Naive thymus-derived CD8-positive, alpha-beta T cell (primary cell): ENCODE data around the gene RANBP3. TPM values are rescaled to one million over a fixed set of nuclear protein-coding genes. Genes with fewer than 3 reads are reported as not detected.
"Not testable (repeated sequence)": the region's sequence is repeated elsewhere in the genome, so short reads cannot be mapped to it uniquely, and the experiment has no call there.

Experiments used
- ATAC-seq, 2 donors: fragments of 150-1000 bp; cut with Tn5 transposase in 1 of 2; sonication (Bioruptor Pico), chemical (Tn5 transposase) in 1 of 2; 1 replicate in 1 of 2; 2 replicates in 1 of 2; pipeline ENCODE4 v1.10.0; 2021; ENCODE audit warnings: mild to moderate bottlenecking in 2 of 2, moderate library complexity in 2 of 2
- POLR2A ChIA-PET: fragments of 350-600 bp; sonication (Branson Sonifier 250); formaldehyde crosslinking; loops from one replicate; lab custom pipeline; 2021; ENCODE audit warnings: antibody characterized with exemption; lab: Charles Lee
- DNase-seq, 10 donors: peaks; one replicate each; pipeline versions ENCODE4 v3.0.0 to v3.0.0-alpha.2; 2020 to 2022
- H3K27ac Mint-ChIP-seq, 10 donors: one replicate each; pipeline ENCODE4 v1.8.0; 2020 to 2022; ENCODE audit warnings: mild to moderate bottlenecking in 10 of 10, mixed read lengths in 10 of 10, moderate library complexity in 4 of 10, inconsistent platforms in 1 of 10
- H3K27me3 Mint-ChIP-seq, 5 donors: one replicate each; pipeline ENCODE4 v1.8.0; 2021 to 2022; ENCODE audit warnings: mixed read lengths in 5 of 5
- H3K36me3 Mint-ChIP-seq, 3 donors: one replicate each; pipeline ENCODE4 v1.8.0; 2020 to 2022; ENCODE audit warnings: mixed read lengths in 3 of 3, mild to moderate bottlenecking in 2 of 3, inconsistent platforms in 1 of 3
- H3K4me1 Mint-ChIP-seq, 4 donors: one replicate each; pipeline ENCODE4 v1.8.0; 2021 to 2022; ENCODE audit warnings: mixed read lengths in 4 of 4
- H3K4me3 Mint-ChIP-seq, 10 donors: one replicate each; pipeline ENCODE4 v1.8.0; 2020 to 2022; ENCODE audit warnings: mild to moderate bottlenecking in 10 of 10, mixed read lengths in 10 of 10, moderate library complexity in 6 of 10, inconsistent platforms in 1 of 10
- H3K9me3 Mint-ChIP-seq, 9 donors: one replicate each; pipeline ENCODE4 v1.8.0; 2020 to 2022; ENCODE audit warnings: mixed read lengths in 9 of 9, mild to moderate bottlenecking in 3 of 9, inconsistent platforms in 1 of 9, moderate library complexity in 1 of 9
- polyA plus RNA-seq, 3 donors: library from polyadenylated mRNA; unstranded; fragments of 300-500 nt; fragmentation: Illumina TruSeq; gene quantifications; one replicate each; pipeline ENCODE4 v1.2.3, GENCODE V29; 2021
- total RNA-seq, 8 experiments: library from RNA in 2 of 8; stranded (reverse) in 2 of 8; gene quantifications; one replicate each; pipeline ENCODE4 v1.2.3 and lab custom pipeline; 2021 to 2026

RANBP3 gene
- total and polyA plus RNA-seq, 5 experiments from 2014 or later: 7.7 to 145 (median 13.0) TPM

- Mint-ChIP-seq H3K27me3 (peaks cover 0 to 4% (median 0%) of the 10 kb centered on the region in 5 donors), H3K36me3 (no peaks in the 10 kb centered on the region), H3K27ac (no peak overlapping the region), H3K9me3 (no peaks in the 10 kb centered on the region), H3K4me1 (peaks cover 3 to 25% (median 8%) of the 10 kb centered on the region in 4 donors), H3K4me3 (no peak overlapping the region)
- POLR2A ChIA-PET: no interaction called here
- ATAC-seq: no peak
- no peak for DNase-seq
These were observed 40.8 kb upstream of the RANBP3 start for GRCh38 chr19:6018786-6019185.

GRCh38 chr19:6017576-6017975, 39.6 kb upstream of the RANBP3 start:
- no peak for ATAC-seq
- Mint-ChIP-seq H3K36me3 (peaks cover 0 to 4% (median 0%) of the 10 kb centered on the region in 3 donors), H3K27me3 (peaks cover 0 to 4% (median 0%) of the 10 kb centered on the region in 5 donors), H3K9me3 (no peaks in the 10 kb centered on the region), H3K4me3 (no peak overlapping the region), H3K4me1 (peaks cover 3 to 24% (median 8%) of the 10 kb centered on the region in 4 donors), H3K27ac (peak overlapping the region in 1 of 10 donors; percentile 84)
- DNase-seq: no peak
- POLR2A ChIA-PET: no interaction called here

GRCh38 chr19:6015841-6016545, 38.1 kb upstream of the RANBP3 start:
- Mint-ChIP-seq H3K27me3 (no peaks in the 10 kb centered on the region), H3K36me3 (peaks cover 0 to 4% (median 0%) of the 10 kb centered on the region in 3 donors), H3K9me3 (no peaks in the 10 kb centered on the region), H3K4me3 (no peak overlapping the region), H3K27ac (no peak overlapping the region), H3K4me1 (peaks cover 0 to 9% (median 4%) of the 10 kb centered on the region in 4 donors)
- ATAC-seq (no peak), DNase-seq (no peak)
- POLR2A ChIA-PET: no interaction called here

GRCh38 chr19:6014551-6015135, 36.7 kb upstream of the RANBP3 start:
- H3K9me3 Mint-ChIP-seq: no peaks in the 10 kb centered on the region
- no peak for DNase-seq
- ATAC-seq: no peak
- peaks cover 0 to 10% (median 0%) of the 10 kb centered on the region in 3 donors for H3K36me3 Mint-ChIP-seq
- no peak overlapping the region for H3K4me3 Mint-ChIP-seq
- H3K4me1 Mint-ChIP-seq: peaks cover 0 to 2% (median 0%) of the 10 kb centered on the region in 4 donors
- H3K27me3 Mint-ChIP-seq: no peaks in the 10 kb centered on the region
- H3K27ac Mint-ChIP-seq: no peak overlapping the region
- POLR2A ChIA-PET: no interaction called here

GRCh38 chr19:6012426-6013170, 34.7 kb upstream of the RANBP3 start:
- ATAC-seq: no peak
- no peak overlapping the region for H3K27ac Mint-ChIP-seq
- POLR2A ChIA-PET: no interaction called here
- no peak overlapping the region for H3K4me3 Mint-ChIP-seq
- H3K27me3 Mint-ChIP-seq: no peaks in the 10 kb centered on the region
- H3K36me3 Mint-ChIP-seq: peaks cover 0 to 10% (median 0%) of the 10 kb centered on the region in 3 donors
- H3K9me3 Mint-ChIP-seq: no peaks in the 10 kb centered on the region
- H3K4me1 Mint-ChIP-seq: no peaks in the 10 kb centered on the region
- no peak for DNase-seq

GRCh38 chr19:6011794-6012193, 33.9 kb upstream of the RANBP3 start:
- Mint-ChIP-seq H3K36me3 (peaks cover 0 to 12% (median 0%) of the 10 kb centered on the region in 3 donors), H3K27ac (no peak overlapping the region), H3K4me3 (no peak overlapping the region), H3K9me3 (no peaks in the 10 kb centered on the region), H3K4me1 (peaks cover 0 to 3% (median 0%) of the 10 kb centered on the region in 4 donors), H3K27me3 (no peaks in the 10 kb centered on the region)
- no peak for ATAC-seq
- POLR2A ChIA-PET: no interaction called here
- DNase-seq: no peak

GRCh38 chr19:6011206-6011605, 33.3 kb upstream of the RANBP3 start:
- Mint-ChIP-seq H3K27me3 (no peaks in the 10 kb centered on the region), H3K4me1 (peaks cover 0 to 3% (median 0%) of the 10 kb centered on the region in 4 donors), H3K27ac (peak overlapping the region in 1 of 10 donors; percentile 38), H3K36me3 (peaks cover 0 to 12% (median 0%) of the 10 kb centered on the region in 3 donors), H3K4me3 (no peak overlapping the region), H3K9me3 (no peaks in the 10 kb centered on the region)
- ATAC-seq (no peak), DNase-seq (no peak)
- POLR2A ChIA-PET: no interaction called here

- Mint-ChIP-seq H3K27ac (no peak overlapping the region), H3K4me3 (no peak overlapping the region), H3K36me3 (peaks cover 0 to 12% (median 0%) of the 10 kb centered on the region in 3 donors), H3K9me3 (no peaks in the 10 kb centered on the region), H3K4me1 (peaks cover 0 to 3% (median 0%) of the 10 kb centered on the region in 4 donors), H3K27me3 (no peaks in the 10 kb centered on the region)
- no peak for ATAC-seq
- DNase-seq: no peak
- POLR2A ChIA-PET: no interaction called here
These were observed 32.2 kb upstream of the RANBP3 start for GRCh38 chr19:6010107-6010506.

- Mint-ChIP-seq H3K27ac (peak overlapping the region in 1 of 10 donors; percentile 71), H3K9me3 (no peaks in the 10 kb centered on the region), H3K36me3 (peaks cover 0 to 17% (median 0%) of the 10 kb centered on the region in 3 donors), H3K4me1 (peaks cover 0 to 3% (median 0%) of the 10 kb centered on the region in 4 donors), H3K27me3 (no peaks in the 10 kb centered on the region), H3K4me3 (no peak overlapping the region)
- POLR2A ChIA-PET: no interaction called here
- ATAC-seq (no peak), DNase-seq (no peak)
These were observed 29.9 kb upstream of the RANBP3 start for GRCh38 chr19:6007866-6008265.

- H3K36me3 Mint-ChIP-seq: peaks cover 0 to 25% (median 3%) of the 10 kb centered on the region in 3 donors
- DNase-seq (no peak), ATAC-seq (no peak)
- POLR2A ChIA-PET: interaction anchor here (1.1 kb wide), 1 partner anchor 39 kb away, joined by 3 read pairs; no protein-coding TSS in a partner anchor
- H3K4me3 Mint-ChIP-seq: no peak overlapping the region
- no peaks in the 10 kb centered on the region for H3K27me3 Mint-ChIP-seq
- H3K4me1 Mint-ChIP-seq: peaks cover 0 to 3% (median 0%) of the 10 kb centered on the region in 4 donors
- H3K27ac Mint-ChIP-seq: no peak overlapping the region
- H3K9me3 Mint-ChIP-seq: no peaks in the 10 kb centered on the region
These were observed 29.0 kb upstream of the RANBP3 start for GRCh38 chr19:6006896-6007295.

- peaks cover 2 to 26% (median 6%) of the 10 kb centered on the region in 3 donors for H3K36me3 Mint-ChIP-seq
- DNase-seq, H3K27me3 Mint-ChIP-seq, H3K4me3 Mint-ChIP-seq, ATAC-seq, H3K4me1 Mint-ChIP-seq, H3K9me3 Mint-ChIP-seq, H3K27ac Mint-ChIP-seq: not testable (repeated sequence)
- POLR2A ChIA-PET: interaction anchor here (1.1 kb wide), 1 partner anchor 38 kb away, joined by 3 read pairs; no protein-coding TSS in a partner anchor
These were observed 28.1 kb upstream of the RANBP3 start for GRCh38 chr19:6006070-6006446.

- ATAC-seq (no peak), DNase-seq (no peak)
- H3K4me3 Mint-ChIP-seq: no peak overlapping the region
- peaks cover 0 to 6% (median 0%) of the 10 kb centered on the region in 9 donors for H3K9me3 Mint-ChIP-seq
- no peak overlapping the region for H3K27ac Mint-ChIP-seq
- H3K4me1 Mint-ChIP-seq: peaks cover 0 to 3% (median 0%) of the 10 kb centered on the region in 4 donors
- H3K36me3 Mint-ChIP-seq: peaks cover 7 to 31% (median 12%) of the 10 kb centered on the region in 3 donors
- no peaks in the 10 kb centered on the region for H3K27me3 Mint-ChIP-seq
- POLR2A ChIA-PET: interaction anchor here (1.1 kb wide), 1 partner anchor 37 kb away, joined by 3 read pairs; no protein-coding TSS in a partner anchor
These were observed 27.6 kb upstream of the RANBP3 start for GRCh38 chr19:6005321-6006069.
